Esophagus muscularis mucosa (tissue), 3 donors: Measurements from ENCODE around the gene LLGL1.

Experiments used
- POLR2A ChIP-seq: fragments of 450-650 bp; IDR thresholded peaks from one replicate; pipeline ENCODE4 v1.6.1; 2017; ENCODE audit warnings: antibody characterized with exemption, moderate library complexity, mild to moderate bottlenecking, low read depth
- TF ChIP-seq, protein P1 (sequence below), 3 experiments: fragments of 200-600 bp in 2 of 3; fragments of 450-650 bp in 1 of 3; sonication (generic) in 2 of 3; IDR thresholded peaks; one replicate each; pipeline ENCODE4 v1.5.1; 2017 to 2019; ENCODE audit warnings: antibody characterized with exemption in 3 of 3, mild to moderate bottlenecking in 2 of 3, moderate library complexity in 1 of 3

DNA sequence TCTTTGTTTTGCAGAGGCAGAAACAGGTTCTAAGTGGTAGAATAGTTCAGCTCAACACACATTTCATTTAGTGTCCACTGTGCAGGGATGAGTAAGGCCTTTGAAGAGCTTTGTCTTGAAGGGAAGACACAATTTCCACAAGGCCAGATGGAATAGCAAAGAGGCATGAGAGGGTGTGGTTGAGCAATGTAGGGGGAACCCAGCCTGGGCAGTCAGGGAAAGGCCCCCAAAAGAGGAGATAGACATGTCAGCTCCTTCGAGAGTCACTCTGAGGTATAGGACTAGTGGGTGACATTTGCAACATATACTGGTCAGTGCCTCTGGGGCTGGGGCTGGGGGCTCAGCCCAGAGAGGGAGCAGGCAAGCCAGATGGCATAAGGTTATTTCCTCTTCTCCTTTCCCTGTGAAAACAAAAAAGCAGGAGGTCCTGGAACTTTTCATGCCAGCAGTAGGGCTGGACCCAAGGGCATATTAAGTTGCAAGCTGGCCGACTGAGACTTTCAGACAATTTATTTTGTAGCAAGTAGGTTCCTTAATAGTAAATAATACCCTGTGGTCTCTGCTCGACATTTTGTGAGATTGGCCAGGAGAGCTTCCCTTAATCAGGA lies 34.7 kb upstream of the LLGL1 start:
- TF ChIP-seq, protein P1, sequence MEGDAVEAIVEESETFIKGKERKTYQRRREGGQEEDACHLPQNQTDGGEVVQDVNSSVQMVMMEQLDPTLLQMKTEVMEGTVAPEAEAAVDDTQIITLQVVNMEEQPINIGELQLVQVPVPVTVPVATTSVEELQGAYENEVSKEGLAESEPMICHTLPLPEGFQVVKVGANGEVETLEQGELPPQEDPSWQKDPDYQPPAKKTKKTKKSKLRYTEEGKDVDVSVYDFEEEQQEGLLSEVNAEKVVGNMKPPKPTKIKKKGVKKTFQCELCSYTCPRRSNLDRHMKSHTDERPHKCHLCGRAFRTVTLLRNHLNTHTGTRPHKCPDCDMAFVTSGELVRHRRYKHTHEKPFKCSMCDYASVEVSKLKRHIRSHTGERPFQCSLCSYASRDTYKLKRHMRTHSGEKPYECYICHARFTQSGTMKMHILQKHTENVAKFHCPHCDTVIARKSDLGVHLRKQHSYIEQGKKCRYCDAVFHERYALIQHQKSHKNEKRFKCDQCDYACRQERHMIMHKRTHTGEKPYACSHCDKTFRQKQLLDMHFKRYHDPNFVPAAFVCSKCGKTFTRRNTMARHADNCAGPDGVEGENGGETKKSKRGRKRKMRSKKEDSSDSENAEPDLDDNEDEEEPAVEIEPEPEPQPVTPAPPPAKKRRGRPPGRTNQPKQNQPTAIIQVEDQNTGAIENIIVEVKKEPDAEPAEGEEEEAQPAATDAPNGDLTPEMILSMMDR (IDR thresholded peaks at IDR 0.05): no peak
- no peak for TF ChIP-seq POLR2A
